ENCODE results near the gene RBMS3. TPM values are rescaled to one million over a fixed set of nuclear protein-coding genes. Genes with fewer than 3 reads are reported as not detected.

Gene RBMS3
- total RNA-seq, 1 donor: 81.1 TPM

GRCh38 chr3:29363110-29363509 lies 82.2 kb downstream of the RBMS3 start:
- Histone ChIP-seq H3K27ac (ENCODE audit: low read depth, low read length) (no peak overlapping the region), H3K4me2 (ENCODE audit: insufficient read depth, low read length) (no peak overlapping the region), H3K4me3 (ENCODE audit: insufficient read depth, low read length) (no peak overlapping the region), H4K20me1 (ENCODE audit: insufficient read depth, low read length) (peaks cover 11% of the 10 kb centered on the region), H2AFZ (ENCODE audit: low read length) (no peak overlapping the region), H3K36me3 (ENCODE audit: insufficient read depth, low read length) (no peaks in the 10 kb centered on the region), H3K27me3 (ENCODE audit: insufficient read depth, low read length) (no peaks in the 10 kb centered on the region), H3K4me1 (ENCODE audit: insufficient read depth, low read length) (no peaks in the 10 kb centered on the region), H3K79me2 (ENCODE audit: insufficient read depth, low read length) (peaks cover 49% of the 10 kb centered on the region), H3K9me3 (ENCODE audit: low read depth, low read length) (no peaks in the 10 kb centered on the region)
- no peak for TF ChIP-seq CTCF (IDR thresholded peaks at IDR 0.05; ENCODE audit: extremely low read depth, low read depth, low read length)
- DNase-seq (ENCODE audit: insufficient read length, low spot score, missing footprints): no peak

- Histone ChIP-seq H3K79me2 (ENCODE audit: insufficient read depth, low read length) (peaks cover 64% of the 10 kb centered on the region), H3K27ac (ENCODE audit: low read depth, low read length) (no peak overlapping the region)
- TF ChIP-seq CTCF (IDR thresholded peaks at IDR 0.05; ENCODE audit: extremely low read depth, low read depth, low read length): no peak
Observed at GRCh38 chr3:29370021-29370420, 89.2 kb downstream of the RBMS3 start.

DNA sequence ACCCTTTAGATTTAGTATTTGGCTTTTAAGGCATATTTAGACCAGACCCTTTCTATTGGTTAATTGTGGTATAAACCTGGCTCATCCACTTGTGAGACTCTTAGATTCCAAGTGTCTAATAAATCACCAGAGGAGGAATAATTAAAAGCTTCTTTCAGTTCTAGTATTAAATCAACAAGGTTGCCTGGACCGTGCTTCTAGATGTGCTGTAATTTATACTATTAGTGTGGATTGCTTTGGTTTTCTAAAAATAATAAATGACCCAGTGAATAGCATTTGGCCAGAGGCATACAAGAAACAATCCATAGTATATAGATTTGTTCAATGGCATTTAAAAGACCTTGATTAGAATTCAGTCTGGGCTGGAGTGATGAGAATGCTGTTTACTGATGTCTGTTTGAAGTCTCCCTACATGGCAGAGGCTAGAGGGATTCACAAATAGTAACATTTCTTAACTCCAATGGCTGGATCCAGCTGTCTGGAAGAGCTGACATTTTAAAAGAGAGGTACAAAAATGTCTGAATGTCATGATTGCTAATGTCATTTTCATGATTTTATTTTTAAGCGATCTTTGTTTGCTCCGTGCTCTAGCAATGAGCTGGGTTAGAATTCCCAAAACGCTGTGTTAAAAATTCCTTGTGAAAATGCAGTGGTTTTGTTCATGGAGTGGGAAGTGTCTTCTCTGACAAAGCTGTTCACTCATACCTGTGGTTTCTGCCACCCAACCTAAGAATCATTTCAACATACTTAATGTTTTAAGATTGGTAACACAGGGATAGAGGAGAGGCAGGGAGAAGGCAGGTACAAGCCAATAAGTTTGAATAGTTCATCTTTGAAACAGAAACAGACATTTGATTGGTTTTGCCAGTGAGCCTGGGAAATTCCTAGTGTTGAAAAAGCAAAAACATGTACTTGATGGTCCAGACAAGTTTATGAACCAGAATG lies 89.9 kb downstream of the RBMS3 start:
- Histone ChIP-seq H3K4me3 (ENCODE audit: insufficient read depth, low read length) (no peak overlapping the region), H3K4me2 (ENCODE audit: insufficient read depth, low read length) (peak overlapping the region; percentile 43), H4K20me1 (ENCODE audit: insufficient read depth, low read length) (peaks cover 30% of the 10 kb centered on the region), H3K79me2 (ENCODE audit: insufficient read depth, low read length) (peaks cover 59% of the 10 kb centered on the region), H3K27me3 (ENCODE audit: insufficient read depth, low read length) (no peaks in the 10 kb centered on the region), H3K27ac (ENCODE audit: low read depth, low read length) (peak overlapping the region; percentile 15), H2AFZ (ENCODE audit: low read length) (no peak overlapping the region), H3K4me1 (ENCODE audit: insufficient read depth, low read length) (peaks cover 15% of the 10 kb centered on the region), H3K9me3 (ENCODE audit: low read depth, low read length) (no peaks in the 10 kb centered on the region), H3K36me3 (ENCODE audit: insufficient read depth, low read length) (no peaks in the 10 kb centered on the region)
- no peak for DNase-seq (ENCODE audit: insufficient read length, low spot score, missing footprints)
- no peak for TF ChIP-seq CTCF (IDR thresholded peaks at IDR 0.05; ENCODE audit: extremely low read depth, low read depth, low read length)

More at GRCh38 chr3:29370021-29370420, 89.2 kb downstream of the RBMS3 start:
- Histone ChIP-seq H3K4me1 (ENCODE audit: insufficient read depth, low read length) (peaks cover 15% of the 10 kb centered on the region), H3K4me3 (ENCODE audit: insufficient read depth, low read length) (no peak overlapping the region), H3K4me2 (ENCODE audit: insufficient read depth, low read length) (no peak overlapping the region), H4K20me1 (ENCODE audit: insufficient read depth, low read length) (peaks cover 33% of the 10 kb centered on the region), H3K27me3 (ENCODE audit: insufficient read depth, low read length) (no peaks in the 10 kb centered on the region), H3K9me3 (ENCODE audit: low read depth, low read length) (no peaks in the 10 kb centered on the region), H2AFZ (ENCODE audit: low read length) (no peak overlapping the region), H3K36me3 (ENCODE audit: insufficient read depth, low read length) (no peaks in the 10 kb centered on the region)
- DNase-seq (ENCODE audit: insufficient read length, low spot score, missing footprints): no peak

DNA sequence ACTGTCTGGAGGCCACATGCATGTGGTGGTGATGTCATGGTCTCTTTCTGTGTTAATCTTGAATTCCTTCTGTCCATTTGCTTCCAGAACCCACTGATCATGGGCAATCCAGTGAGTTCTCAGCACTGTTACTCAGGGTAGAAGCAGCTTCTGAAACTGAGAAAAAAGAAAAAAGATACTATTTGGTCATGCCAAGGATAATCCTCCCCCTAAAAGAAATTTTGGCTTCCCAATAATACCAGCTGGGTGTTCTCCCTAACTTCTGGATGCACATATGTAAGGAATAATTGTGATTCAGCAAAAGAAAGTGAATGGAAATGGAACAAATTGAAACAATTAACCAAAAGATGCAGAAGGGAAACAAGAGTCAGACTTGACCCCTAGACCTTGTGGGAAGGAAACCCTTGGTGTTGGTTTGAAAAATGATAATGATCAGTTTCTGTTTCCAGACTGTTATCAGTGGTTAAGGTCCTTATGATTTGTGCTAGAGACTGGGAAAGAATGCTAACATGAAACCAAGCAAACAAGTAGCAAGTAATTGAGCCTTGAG lies 92.3 kb downstream of the RBMS3 start:
- DNase-seq (ENCODE audit: insufficient read length, low spot score, missing footprints): peak; percentile 47
- H3K9me3 ChIP-seq (ENCODE audit: low read depth, low read length): no peaks in the 10 kb centered on the region
- TF ChIP-seq CTCF (IDR thresholded peaks at IDR 0.05; ENCODE audit: extremely low read depth, low read depth, low read length): no peak
- no peaks in the 10 kb centered on the region for H3K27me3 ChIP-seq (ENCODE audit: insufficient read depth, low read length)
- H4K20me1 ChIP-seq (ENCODE audit: insufficient read depth, low read length): peaks cover 28% of the 10 kb centered on the region
- H3K27ac ChIP-seq (ENCODE audit: low read depth, low read length): peak overlapping the region; percentile 6
- H3K4me1 ChIP-seq (ENCODE audit: insufficient read depth, low read length): peaks cover 15% of the 10 kb centered on the region
- no peaks in the 10 kb centered on the region for H3K36me3 ChIP-seq (ENCODE audit: insufficient read depth, low read length)
- peaks cover 52% of the 10 kb centered on the region for H3K79me2 ChIP-seq (ENCODE audit: insufficient read depth, low read length)
- H2AFZ ChIP-seq (ENCODE audit: low read length): no peak overlapping the region
- H3K4me3 ChIP-seq (ENCODE audit: insufficient read depth, low read length): no peak overlapping the region
- H3K4me2 ChIP-seq (ENCODE audit: insufficient read depth, low read length): no peak overlapping the region

Data from osteoblast (primary cell).